NCI-H2171 (cell line): ENCODE measurements around the gene TBRG4.
A peak's percentile ranks its signal among the peaks of the same experiment; 100 is the strongest.

Experiments used
- DNase-seq: peaks from one replicate; lab custom pipeline; 2025; lab: John Stamatoyannopoulos, UW

The TBRG4 gene

GRCh38 chr7:45088821-45089340 lies 22.6 kb downstream of the TBRG4 start, which contains the start of gene NACAD:
NACAD (minus strand) TSS chr7:45088969; CDS start chr7:45088894, 75 bp downstream.
- DNase-seq = peak; percentile 69

GRCh38 chr7:45088146-45088701 lies 23.3 kb downstream of the TBRG4 start:
- no peak for DNase-seq

- no peak for DNase-seq
Observed at GRCh38 chr7:45087301-45088145, 24.0 kb downstream of the TBRG4 start.

- DNase-seq = no peak
Observed at GRCh38 chr7:45086331-45087065, 25.0 kb downstream of the TBRG4 start.

- DNase-seq = no peak
Observed at GRCh38 chr7:45085619-45086200, 25.8 kb downstream of the TBRG4 start.

GRCh38 chr7:45084901-45085618 lies 26.4 kb downstream of the TBRG4 start:
- no peak for DNase-seq

- DNase-seq = no peak
Observed at GRCh38 chr7:45084336-45084735, 27.2 kb downstream of the TBRG4 start.

GRCh38 chr7:45082831-45083331 lies 28.6 kb downstream of the TBRG4 start:
- no peak for DNase-seq

- no peak for DNase-seq
Observed at GRCh38 chr7:45082031-45082830, 29.3 kb downstream of the TBRG4 start.

GRCh38 chr7:45081670-45081974 lies 29.9 kb downstream of the TBRG4 start:
- DNase-seq = no peak

GRCh38 chr7:45080958-45081669 lies 30.4 kb downstream of the TBRG4 start:
- no peak for DNase-seq

- DNase-seq = no peak
Observed at GRCh38 chr7:45080265-45080957, 31.1 kb downstream of the TBRG4 start.

- no peak for DNase-seq
Observed at GRCh38 chr7:45078125-45078681, 33.3 kb downstream of the TBRG4 start.

GRCh38 chr7:45077579-45077978 lies 33.9 kb downstream of the TBRG4 start:
- no peak for DNase-seq

- DNase-seq = no peak
Observed at GRCh38 chr7:45076946-45077345, 34.6 kb downstream of the TBRG4 start.

GRCh38 chr7:45075871-45076796 lies 35.4 kb downstream of the TBRG4 start:
- no peak for DNase-seq

GRCh38 chr7:45075355-45075644 lies 36.2 kb downstream of the TBRG4 start:
- no peak for DNase-seq
